Erythroblast (primary cell): ENCODE data around the gene LHX6.

Experiments
- GATA1 ChIP-seq: IDR thresholded peaks from 2 replicates; pipeline ENCODE4 v1.6.1; 2011; ENCODE audit warnings: low read depth, mild to moderate bottlenecking, control low read depth, low read length, moderate library complexity
- POLR2A ChIP-seq: IDR thresholded peaks from 2 replicates; pipeline ENCODE4 v1.6.1; 2011; ENCODE audit warnings: mild to moderate bottlenecking, low read length

DNA sequence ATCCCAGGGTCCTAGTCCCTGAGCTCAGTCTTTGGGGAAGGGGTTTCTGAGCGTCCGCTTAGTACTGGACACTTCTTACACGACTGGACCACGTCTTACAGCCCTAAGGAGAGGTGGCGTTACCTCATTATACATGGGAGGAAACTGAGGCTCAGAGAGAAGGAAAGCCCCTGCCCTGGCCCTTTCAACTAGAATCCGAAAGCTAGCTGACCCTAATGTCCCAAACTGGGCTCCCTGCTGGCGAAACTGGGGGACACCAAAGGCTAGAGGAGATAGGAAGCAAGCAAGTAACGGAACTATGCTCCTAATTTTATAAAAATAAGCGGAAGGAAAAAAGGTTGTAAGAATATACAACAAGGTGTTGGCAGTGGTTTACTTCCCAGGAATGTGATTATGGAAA lies 14.2 kb downstream of the LHX6 start:
- no peak for TF ChIP-seq POLR2A
- TF ChIP-seq GATA1, result no peak
